ENCODE results near the gene PTPRD. TPM values are rescaled to one million over a fixed set of nuclear protein-coding genes. Genes with fewer than 3 reads are reported as not detected.

PTPRD gene
- total and polyA plus RNA-seq, 2 of the 4 experiments (the other 2 are of a cell fraction): 0.07 to 0.18 TPM

- Histone ChIP-seq H3K4me3 (ENCODE audit: insufficient read depth, low read depth, low read length) (no peak overlapping the region), H3K36me3 (ENCODE audit: control insufficient read depth, insufficient read depth, low read length) (no peaks in the 10 kb centered on the region), H3K23ac (ENCODE audit: low read depth, low read length) (no peak overlapping the region), H3K9me1 (ENCODE audit: insufficient read depth, low read length) (no peaks in the 10 kb centered on the region), H3K56ac (ENCODE audit: extremely low read depth, insufficient read depth, low read length) (no peak overlapping the region), H2AK5ac (ENCODE audit: low read depth, low read length) (no peak overlapping the region), H3K4ac (ENCODE audit: low read depth, low read length) (no peak overlapping the region), H2BK20ac (ENCODE audit: low read depth, low read length) (no peak overlapping the region), H3K27ac (ENCODE audit: insufficient read depth, low read length) (no peak overlapping the region), H4K91ac (ENCODE audit: insufficient read depth, low read depth, low read length) (no peak overlapping the region), H2AK9ac (replicated peaks; ENCODE audit: low read depth, low read length, poor library complexity) (no peak overlapping the region), H2BK120ac (ENCODE audit: low read depth, low read length) (no peak overlapping the region), H2AFZ (replicated peaks; ENCODE audit: low read length, poor library complexity) (no peak overlapping the region), H4K8ac (ENCODE audit: low read depth in 2 of 2, low read length in 2 of 2) (no peak overlapping the region), H4K20me1 (ENCODE audit: insufficient read depth, low read length) (no peaks in the 10 kb centered on the region), H2BK15ac (ENCODE audit: low read depth, low read length) (no peak overlapping the region), H3K14ac (replicated peaks; ENCODE audit: low read depth, low read length) (no peak overlapping the region), H2BK5ac (ENCODE audit: low read depth, low read length, poor library complexity, severe bottlenecking) (no peak overlapping the region), H3K9ac (ENCODE audit: low read depth, low read length) (no peak overlapping the region), H3K9me3 (ENCODE audit: control insufficient read depth, insufficient read depth, low read length) (peaks cover 2% of the 10 kb centered on the region; the same call in 1 of the 2 replicates), H3K79me1 (ENCODE audit: low read depth in 1 of 2, low read length in 2 of 2) (no peaks in the 10 kb centered on the region), H4K5ac (ENCODE audit: low read depth, low read length) (no peak overlapping the region), H3K4me1 (ENCODE audit: control insufficient read depth, insufficient read depth, low read length) (no peaks in the 10 kb centered on the region), H3K18ac (ENCODE audit: low read depth, low read length) (no peak overlapping the region), H3K4me2 (ENCODE audit: low read depth, low read length) (no peak overlapping the region), H3K27me3 (ENCODE audit: control insufficient read depth, insufficient read depth, low read length) (no peaks in the 10 kb centered on the region)
- intact Hi-C loops (cut with micrococcal nuclease) (no loop called here), in situ Hi-C loops (cut with MboI; ENCODE audit: low sequenced_read_pairs) (no loop called here), dilution Hi-C loops (cut with HindIII; ENCODE audit: low sequenced_read_pairs, unreplicated experiment) (no loop called here)
- ChIA-PET CTCF (no interaction called here), POLR2A (ENCODE audit: unreplicated experiment) (no interaction called here)
- no CpG with 5 or more reads among the region's 5 CpGs for WGBS, 2 experiments (ENCODE audit: extremely low coverage in 2 of 2, insufficient read length in 1 of 2)
- TF ChIP-seq CHD1 (IDR thresholded peaks at IDR 0.05; ENCODE audit: low read depth, low read length) (no peak), ELK1 (IDR thresholded peaks at IDR 0.05; ENCODE audit: borderline replicate concordance, low read depth, low read length) (no peak), FOS (IDR thresholded peaks at IDR 0.05; ENCODE audit: low read depth, low read length) (no peak), MXI1 (IDR thresholded peaks at IDR 0.05; ENCODE audit: borderline replicate concordance, low read depth, low read length) (no peak), BHLHE40 (IDR thresholded peaks at IDR 0.05; ENCODE audit: low read depth, low read length) (no peak), SMC3 (IDR thresholded peaks at IDR 0.05; ENCODE audit: low read depth, low read length) (no peak), CTCF (conservative IDR thresholded peaks at IDR 0.05; ENCODE audit: low read depth, low read length) (no peak), RFX5 (IDR thresholded peaks at IDR 0.05; ENCODE audit: low read depth, low read length) (no peak), USF2 (IDR thresholded peaks at IDR 0.05; ENCODE audit: low read depth, low read length) (no peak), MAZ (IDR thresholded peaks at IDR 0.05; ENCODE audit: borderline replicate concordance, low read depth, low read length) (no peak), POLR2A (IDR thresholded peaks at IDR 0.05; ENCODE audit: low read depth, low read length) (no peak), NFE2L2 (IDR thresholded peaks at IDR 0.05; ENCODE audit: low read depth, low read length) (no peak), MAFK (IDR thresholded peaks at IDR 0.05; ENCODE audit: low read depth, low read length) (no peak), CEBPB (IDR thresholded peaks at IDR 0.05; ENCODE audit: low read depth, low read length) (no peak), RCOR1 (IDR thresholded peaks at IDR 0.05; ENCODE audit: insufficient replicate concordance, low read length) (no peak), RAD21 (IDR thresholded peaks at IDR 0.05; ENCODE audit: low read length) (no peak)
- no peak for ATAC-seq (ENCODE audit: low read depth)
- no peak for DNase-seq
- BruUV-seq (replicated peaks): no TSS peak
Measured at GRCh38 chr9:9002826-9003583, 1609.8 kb downstream of the PTPRD start.
